ENCODE data around the gene ATP6V0C.
A peak's percentile ranks its signal among the peaks of the same experiment; 100 is the strongest.

The ATP6V0C gene

DNA sequence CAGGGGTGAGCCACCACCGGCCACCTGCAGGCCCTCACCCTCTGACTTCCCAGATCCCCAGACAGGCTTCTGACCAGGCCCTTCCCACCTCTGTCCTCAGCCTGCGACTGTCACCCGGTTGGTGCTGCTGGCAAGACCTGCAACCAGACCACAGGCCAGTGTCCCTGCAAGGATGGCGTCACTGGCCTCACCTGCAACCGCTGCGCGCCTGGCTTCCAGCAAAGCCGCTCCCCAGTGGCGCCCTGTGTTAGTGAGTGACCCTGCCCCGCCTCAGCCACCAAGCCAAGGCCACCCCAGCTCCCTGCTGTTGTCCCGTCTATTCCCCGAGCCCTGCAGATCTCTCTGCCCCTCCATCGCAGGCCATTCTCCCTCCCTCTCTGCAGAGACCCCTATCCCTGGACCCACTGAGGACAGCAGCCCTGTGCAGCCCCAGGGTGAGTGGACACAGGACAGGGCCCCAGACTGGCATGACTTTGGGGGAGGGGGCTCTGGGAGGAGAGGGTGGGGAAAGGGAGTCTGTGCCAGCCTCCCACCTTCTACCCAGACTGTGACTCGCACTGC, 40.8 kb upstream of the ATP6V0C start:
- TF ChIP-seq, protein P1, sequence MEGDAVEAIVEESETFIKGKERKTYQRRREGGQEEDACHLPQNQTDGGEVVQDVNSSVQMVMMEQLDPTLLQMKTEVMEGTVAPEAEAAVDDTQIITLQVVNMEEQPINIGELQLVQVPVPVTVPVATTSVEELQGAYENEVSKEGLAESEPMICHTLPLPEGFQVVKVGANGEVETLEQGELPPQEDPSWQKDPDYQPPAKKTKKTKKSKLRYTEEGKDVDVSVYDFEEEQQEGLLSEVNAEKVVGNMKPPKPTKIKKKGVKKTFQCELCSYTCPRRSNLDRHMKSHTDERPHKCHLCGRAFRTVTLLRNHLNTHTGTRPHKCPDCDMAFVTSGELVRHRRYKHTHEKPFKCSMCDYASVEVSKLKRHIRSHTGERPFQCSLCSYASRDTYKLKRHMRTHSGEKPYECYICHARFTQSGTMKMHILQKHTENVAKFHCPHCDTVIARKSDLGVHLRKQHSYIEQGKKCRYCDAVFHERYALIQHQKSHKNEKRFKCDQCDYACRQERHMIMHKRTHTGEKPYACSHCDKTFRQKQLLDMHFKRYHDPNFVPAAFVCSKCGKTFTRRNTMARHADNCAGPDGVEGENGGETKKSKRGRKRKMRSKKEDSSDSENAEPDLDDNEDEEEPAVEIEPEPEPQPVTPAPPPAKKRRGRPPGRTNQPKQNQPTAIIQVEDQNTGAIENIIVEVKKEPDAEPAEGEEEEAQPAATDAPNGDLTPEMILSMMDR (IDR thresholded peaks at IDR 0.05), result no peak

DNA sequence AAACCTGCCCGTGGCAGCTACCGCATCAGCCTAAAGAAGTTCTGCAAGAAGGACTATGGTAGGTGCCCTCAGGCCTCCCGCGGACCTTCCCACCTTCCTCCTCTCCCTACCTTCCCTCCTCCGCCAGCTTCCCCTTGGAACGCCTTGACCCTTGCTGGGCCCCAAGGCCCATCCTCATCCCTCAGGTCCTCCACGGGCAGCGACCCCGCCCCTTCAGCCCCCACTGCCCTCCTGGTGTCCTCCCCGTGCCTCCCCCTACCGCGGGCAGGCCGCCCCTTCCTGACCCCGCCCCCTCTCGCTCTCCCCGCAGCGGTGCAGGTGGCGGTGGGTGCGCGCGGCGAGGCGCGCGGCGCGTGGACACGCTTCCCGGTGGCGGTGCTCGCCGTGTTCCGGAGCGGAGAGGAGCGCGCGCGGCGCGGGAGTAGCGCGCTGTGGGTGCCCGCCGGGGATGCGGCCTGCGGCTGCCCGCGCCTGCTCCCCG, 40.3 kb upstream of the ATP6V0C start:
- TF ChIP-seq, protein P1 (IDR thresholded peaks at IDR 0.05), result no peak

DNA sequence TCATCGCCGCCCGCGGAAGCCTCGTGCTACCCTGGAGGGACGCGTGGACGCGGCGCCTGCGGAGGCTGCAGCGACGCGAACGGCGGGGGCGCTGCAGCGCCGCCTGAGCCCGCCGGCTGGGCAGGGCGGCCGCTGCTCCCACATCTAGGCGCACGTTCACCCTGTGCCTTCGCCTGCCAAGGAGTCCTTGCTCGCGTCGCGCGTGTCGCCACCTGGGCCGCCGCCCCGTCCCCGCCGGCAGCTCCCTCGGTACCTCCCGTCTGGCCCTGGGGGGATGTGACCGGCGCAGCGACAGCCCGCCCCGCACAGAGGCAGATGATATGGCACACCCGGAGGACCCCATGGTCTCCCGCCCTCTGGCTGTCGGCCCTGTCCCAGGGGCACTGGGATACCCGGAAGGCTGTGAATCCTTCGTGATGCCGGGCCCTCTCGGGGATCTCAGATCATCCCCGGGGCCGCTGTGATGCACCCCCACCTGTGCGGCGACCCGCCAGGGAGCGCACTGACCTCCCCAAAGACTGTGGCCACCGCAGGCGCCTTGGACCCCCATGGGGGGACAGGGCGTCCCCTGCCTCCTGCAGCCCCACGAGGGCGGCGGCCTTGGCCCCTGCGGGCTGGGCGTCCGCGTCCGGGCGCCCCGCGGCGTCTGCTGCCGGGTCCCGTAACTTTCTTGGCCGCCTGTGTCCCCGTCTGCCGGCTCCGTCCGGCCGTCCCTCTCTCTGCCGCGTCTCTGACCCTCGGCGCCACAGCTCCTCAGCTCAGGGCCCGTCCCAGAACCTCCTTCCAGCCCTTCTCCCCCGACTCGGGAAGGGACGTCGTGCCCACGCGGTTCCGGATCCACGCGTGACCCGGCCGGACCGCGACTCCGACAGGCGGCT, 39.5 kb upstream of the ATP6V0C start:
- TF ChIP-seq, protein P1 (IDR thresholded peaks at IDR 0.05), result peak; percentile 61

DNA sequence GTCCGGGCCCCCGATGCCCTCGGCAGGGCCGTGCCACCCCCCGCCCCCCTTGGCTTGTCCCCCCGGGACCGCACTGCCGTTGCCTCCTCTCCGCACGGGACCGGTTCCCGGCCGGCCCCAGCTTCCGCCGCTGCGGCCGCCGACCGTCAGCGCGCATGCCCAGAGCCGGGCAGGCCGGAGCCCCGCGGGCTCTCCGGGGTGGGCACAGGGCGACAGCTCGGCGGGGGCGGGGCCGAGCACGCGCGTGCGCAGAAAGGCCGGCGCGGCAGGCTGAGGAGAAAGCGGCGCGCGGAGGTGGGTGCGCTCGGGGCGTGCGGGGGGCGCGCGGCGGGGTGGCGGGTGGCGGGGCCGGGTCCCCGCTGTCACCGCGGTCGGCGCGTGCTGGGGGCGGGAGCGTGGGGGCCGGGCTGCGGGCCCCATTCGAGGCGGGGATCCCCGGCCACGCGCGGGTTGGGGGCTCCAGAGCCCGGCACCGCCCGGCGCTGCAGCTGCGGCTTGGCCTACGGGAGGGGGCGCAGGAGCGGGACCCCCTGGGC, 38.8 kb upstream of the ATP6V0C start, which contains the start of gene TBC1D24:
TSS of gene TBC1D24 (plus strand) at position 251 of the 536 bp plus-strand sequence. CDS start 21,022 bp downstream, outside the sequence.
- TF ChIP-seq, protein P1 (IDR thresholded peaks at IDR 0.05), result no peak

DNA sequence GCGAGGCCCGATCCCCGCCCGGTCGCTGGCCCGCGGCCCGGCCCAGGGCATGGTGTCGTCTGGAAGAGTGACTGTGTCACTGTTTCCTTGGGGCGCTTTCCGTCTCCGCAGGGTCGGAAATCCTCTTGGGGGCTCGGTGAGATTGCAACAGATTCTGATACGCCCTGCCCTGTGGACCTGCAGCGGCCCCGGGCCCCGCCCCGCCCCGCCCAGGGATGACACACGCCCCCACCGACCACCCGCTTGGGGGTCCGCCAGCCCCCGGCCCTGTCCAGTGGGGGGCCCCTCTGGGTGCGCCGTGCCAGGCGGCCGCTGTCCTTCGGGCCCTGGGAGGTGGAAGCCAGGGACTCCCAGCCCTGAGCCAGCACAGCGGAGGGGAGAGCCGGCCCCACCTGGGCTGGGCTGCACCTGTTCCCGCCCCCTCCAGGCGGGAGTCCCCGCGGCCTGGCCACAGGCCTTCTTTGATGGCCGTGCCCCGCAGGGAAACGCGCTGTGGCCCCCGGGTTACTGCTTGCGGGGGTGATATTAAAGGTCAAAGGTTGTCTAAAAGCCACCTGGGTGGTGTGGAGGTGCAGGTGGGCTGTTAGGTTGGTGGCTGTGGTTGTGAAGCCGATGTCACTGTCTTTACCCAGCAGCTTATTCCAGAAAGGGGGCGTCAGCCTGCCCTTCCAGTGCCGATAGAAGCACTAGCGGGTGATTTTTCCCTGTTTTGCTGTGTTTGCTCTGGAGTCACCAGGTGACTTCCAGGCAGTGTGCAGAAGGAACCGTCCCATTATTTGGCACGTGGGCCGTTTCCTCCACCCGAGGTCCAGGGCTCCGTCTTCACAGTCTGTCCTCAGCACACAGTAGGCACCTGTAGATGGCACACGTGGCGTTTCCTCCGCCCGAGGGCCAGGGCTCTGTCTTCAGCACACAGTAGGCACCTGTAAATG, 38.1 kb upstream of the ATP6V0C start:
- TF ChIP-seq, protein P1 (IDR thresholded peaks at IDR 0.05), result no peak

DNA sequence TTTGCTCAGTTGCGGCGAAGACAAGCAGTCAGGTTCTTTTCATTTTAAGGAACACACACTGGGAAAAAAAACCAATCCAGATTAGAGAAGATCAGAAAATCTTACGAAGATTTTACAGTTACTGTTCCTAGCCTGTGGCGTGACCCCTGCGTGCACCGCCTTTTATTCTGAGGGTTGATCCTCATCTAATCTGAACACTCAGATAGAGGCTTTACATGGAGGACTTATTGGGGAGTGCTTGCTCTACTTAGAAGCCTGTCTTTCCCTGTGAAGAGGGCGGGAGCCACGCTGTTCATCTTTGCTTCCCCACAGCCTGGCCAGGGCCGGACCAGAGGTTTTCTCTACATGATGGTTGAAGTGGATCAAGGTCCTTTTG, 37.4 kb upstream of the ATP6V0C start:
- TF ChIP-seq, protein P1 (IDR thresholded peaks at IDR 0.05), result no peak

DNA sequence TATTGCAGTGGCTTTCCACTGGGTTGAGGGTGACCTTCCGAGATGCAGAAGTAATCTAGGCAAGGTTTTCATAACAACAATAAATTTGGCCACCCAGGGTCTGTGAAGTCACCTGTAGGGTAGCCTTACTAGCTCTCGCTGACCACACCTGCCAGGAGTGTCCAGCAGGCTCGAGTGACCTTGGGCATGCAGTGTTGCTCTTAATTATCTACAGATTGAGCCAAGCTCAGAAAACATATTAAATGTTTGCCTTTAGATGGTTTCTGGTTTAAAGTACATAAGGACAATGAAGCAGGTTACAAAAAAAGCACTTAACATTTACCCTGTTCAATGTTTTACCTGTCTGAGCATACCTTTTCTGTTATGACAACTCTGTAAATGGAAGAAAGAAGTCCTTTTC, 37.0 kb upstream of the ATP6V0C start:
- TF ChIP-seq, protein P1 (IDR thresholded peaks at IDR 0.05), result no peak
